HG03196 (cell line): ENCODE data around the gene SENP7.
"Not testable (repeated sequence)": the region's sequence is repeated elsewhere in the genome, so short reads cannot be mapped to it uniquely, and the experiment has no call there.

Experiments used
- ATAC-seq: cut with Tn5 transposase; IDR thresholded peaks from one replicate; pipeline ENCODE4 v1.9.1; 2021; ENCODE audit not compliant: unreplicated experiment

The SENP7 gene

DNA sequence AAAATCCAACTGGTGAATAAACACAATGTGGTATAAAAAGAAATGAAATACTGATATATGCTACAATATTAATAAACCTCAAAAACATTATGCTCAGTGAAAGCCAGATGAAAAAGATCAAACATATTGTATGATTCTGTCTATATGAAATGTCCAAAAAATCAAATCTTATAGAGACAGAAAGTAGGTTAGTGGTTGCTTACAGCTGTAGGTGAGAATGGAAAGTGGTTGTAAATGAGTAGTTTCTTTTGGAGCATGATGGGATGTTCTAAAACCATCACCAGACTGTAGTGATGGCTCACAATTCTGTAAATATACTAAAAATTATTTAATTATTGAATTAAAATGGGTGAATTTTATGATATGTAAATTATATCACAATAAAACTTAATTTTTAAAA is 58.4 kb downstream of the SENP7 start:
- ATAC-seq, result no peak

GRCh38 chr3:101453961-101454360 is 59.1 kb downstream of the SENP7 start:
- ATAC-seq, result no peak

- not testable (repeated sequence) for ATAC-seq
These were observed 74.4 kb downstream of the SENP7 start for GRCh38 chr3:101438641-101439040.

GRCh38 chr3:101433652-101434051 is 79.4 kb downstream of the SENP7 start:
- no peak for ATAC-seq

DNA sequence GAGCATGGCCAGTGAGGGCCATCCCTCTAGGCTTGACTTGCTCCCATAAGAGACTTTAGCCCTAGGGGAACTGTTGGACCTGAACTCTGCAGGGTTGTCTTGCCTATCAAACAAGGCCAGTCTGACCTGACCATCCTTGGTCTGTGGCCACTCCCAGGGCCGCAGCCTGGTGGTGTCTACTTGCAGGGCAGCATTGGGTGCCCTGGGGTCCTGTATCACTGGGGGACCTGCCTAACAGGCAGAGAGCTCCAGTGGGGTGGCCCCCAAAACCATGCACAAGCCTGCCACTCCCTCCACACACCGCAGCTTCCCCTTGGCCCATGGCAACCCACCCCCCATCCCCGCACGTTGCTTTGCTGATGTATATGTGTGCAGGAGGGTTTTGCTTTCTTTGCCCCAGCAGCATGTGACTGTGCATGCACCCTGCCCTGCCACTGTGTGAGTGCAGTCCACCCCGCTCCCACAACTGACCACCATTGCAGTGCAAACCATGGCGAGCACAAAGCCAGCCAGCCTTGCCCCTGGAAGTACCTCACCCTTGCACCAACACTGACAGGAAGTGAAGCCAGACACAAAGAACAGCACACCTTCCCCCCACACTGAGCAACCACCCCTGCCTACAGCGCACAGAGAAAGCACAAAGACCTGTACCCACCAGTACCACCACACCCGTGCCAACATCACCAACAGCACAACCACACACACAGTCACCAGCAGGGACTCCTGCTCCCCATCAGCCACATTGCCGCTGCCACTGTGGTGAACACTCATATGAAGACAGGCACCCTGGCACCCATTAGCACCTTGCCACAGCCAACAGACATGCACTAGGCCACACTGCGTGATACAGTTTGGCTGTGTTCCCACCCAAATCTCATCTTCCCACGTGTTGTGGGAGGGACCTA is 88.8 kb downstream of the SENP7 start:
- no peak for ATAC-seq

- ATAC-seq, result no peak
These were observed 94.2 kb downstream of the SENP7 start for GRCh38 chr3:101418851-101419250.

DNA sequence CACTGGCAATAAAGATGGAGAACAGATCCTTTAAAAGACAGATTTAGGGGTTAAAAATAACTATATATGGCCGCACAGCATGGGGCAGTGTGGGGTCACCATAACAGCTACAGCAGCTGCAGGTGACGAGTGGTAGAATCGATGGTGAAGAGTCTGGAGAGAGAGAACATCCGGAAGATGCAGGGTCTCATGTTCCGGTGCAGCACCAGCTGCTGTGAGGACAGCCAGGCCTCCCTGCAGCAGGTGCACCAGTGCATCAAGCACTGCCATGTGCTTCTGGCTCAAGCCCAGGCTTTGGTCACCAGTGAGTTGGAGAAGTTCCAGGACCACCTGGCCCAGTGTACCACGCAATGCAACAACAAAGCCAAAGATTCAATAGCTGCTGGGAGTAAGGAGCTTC is 98.9 kb downstream of the SENP7 start:
- ATAC-seq, result no peak

DNA sequence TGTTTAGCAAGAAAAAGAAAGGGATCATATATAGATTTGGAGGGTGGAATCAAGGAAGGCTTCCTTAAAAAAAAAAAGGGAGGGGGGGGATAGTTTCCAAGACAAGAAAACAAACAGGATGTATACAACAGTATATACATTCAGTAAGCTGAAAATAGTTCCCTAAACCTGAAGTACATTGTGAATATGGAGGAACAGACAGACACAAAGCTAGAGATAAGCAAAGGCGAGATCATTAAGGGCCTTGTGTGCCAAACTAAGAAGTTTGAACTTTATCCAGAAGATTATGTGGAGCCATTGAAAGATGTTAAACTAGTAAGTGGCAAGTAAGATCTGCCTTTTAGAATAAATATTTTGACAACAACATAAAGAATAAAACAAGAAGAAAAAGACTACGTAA is 99.4 kb downstream of the SENP7 start:
- no peak for ATAC-seq

DNA sequence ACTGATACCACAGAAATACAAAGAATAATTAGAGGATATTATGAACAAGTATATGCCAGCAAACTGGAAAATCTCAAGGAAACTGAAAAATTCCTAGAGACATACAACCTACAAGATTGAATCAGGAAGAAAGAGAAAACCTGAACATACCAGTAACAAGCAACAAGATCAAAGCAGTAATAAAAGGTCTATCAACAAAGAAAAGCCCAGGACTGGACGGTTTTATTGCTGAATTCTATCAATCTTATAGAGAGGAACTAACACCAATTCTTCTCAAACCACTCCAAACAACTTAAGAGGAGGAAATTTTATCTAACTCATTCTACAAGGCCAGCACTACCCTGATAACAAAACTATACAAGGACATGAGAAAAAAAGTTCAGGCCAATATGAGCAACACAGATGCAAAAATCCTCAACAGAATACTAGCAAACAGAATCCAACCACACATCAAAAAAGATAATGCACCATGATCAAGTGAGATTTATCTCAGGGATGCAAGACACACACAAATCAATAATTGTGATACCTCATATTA is 121.5 kb downstream of the SENP7 start:
- no peak for ATAC-seq

GRCh38 chr3:101388706-101389105 is 124.3 kb downstream of the SENP7 start:
- ATAC-seq, result no peak

DNA sequence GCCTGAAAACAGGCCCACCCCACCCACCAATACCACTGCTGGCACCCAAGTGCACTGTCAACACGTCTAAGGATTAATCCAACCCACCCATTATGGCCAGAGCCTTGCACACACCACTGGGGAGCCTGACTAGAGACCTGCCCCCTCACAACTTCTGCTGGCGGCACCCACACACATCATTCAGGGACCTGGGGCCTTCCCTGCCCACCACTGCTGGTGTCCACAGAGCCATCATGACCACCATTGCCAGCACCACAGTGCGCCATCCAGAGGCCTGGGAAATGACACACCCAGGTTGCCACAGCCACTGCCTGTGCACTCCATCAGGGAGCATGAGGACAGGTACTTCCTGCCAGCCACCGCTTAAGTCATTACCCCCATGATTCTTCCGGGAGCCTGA is 125.7 kb downstream of the SENP7 start:
- ATAC-seq, result no peak

DNA sequence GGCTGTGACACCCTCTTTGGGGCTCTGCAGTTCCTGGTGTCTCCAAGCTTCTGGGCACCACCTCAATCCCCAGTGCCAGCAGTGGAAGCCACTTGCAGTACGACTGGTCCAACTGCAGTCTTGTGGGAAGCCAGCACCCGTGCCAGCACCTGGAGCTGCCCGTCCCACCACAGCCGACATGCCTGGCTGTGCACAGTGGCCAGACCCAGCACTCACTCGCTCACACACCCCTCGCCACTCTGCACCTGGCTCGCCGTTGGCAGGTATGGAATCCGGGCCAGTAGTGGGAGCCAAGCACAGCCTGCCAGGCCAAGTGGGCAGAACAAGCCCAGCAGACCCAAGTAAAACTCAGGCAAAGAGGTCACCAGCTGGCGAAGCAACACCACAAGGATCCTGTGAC is 128.6 kb downstream of the SENP7 start:
- ATAC-seq, result no peak

- no peak for ATAC-seq
These were observed 129.4 kb downstream of the SENP7 start for GRCh38 chr3:101383656-101384055.

DNA sequence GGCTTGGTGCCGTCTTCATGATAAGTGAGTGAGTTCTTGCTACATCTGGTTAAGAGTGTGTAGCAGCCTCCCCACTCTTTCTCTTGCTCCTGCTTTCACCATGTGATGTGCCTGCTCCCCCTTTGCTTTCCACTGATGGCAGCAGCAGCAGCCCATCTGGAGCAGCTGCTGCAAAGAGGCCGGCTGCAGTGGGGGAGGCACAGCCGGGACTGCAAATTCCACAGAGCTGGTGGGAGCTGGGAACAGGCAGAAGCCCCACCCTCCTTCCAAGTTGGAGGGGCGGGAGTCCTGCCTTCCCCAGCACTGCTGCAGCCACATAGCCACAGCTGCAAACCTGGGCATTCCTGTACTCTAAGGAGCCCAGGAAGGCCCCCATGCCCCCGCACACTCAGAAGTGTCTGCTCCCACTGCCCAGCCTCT is 129.8 kb downstream of the SENP7 start:
- ATAC-seq, result no peak

- ATAC-seq, result no peak
These were observed 131.2 kb downstream of the SENP7 start for GRCh38 chr3:101381809-101382208.

DNA sequence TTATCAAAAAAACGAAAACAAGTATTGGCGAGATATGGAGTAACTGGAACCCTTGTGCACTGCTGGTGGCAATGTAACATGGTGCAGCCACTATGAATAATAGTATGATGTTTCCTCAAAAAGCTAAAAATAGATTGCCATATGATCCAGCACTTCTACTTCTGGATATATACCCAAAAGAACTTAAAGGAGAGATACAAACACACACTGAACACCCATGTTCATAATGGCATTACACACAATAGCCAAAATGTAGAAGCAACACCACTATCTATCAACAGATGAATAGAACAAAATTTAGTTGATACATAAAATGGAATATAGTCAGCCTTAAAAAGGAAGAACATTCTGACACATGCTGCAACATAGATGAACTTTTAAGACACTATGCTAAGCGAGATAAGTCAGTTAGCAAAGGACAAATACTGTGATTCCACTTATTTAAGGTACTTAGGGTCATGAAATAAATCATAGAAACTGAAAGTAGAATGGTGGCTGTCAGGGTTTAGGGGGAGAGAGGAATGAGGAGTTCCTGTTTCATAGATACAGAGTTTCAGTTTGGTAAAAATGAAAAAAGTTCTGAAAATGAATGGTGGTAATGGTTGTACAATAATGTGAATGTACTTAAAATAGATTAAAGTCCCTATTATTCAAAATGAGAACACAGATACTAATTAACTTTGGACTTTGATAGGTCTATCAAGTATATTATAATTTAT is 133.2 kb downstream of the SENP7 start:
- ATAC-seq, result peak; percentile 95

DNA sequence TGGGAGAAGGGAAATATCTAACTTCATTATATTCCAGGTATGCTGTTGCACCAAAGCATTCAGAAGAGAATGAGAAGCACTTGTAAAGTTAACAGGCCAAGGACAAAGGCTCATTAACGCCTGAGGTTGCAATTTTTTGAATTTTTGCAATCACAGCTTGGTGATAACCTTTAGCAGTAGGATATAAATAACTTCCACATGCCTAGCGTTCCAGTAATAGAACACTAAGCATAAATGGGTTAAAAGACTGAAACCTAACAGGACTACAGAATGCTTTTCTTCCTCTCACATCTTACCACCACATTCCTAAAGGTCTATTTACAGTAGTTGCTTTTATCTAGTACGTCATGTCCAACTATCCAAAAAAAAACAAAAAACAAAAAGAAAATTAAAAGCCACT is 135.2 kb downstream of the SENP7 start:
- no peak for ATAC-seq

DNA sequence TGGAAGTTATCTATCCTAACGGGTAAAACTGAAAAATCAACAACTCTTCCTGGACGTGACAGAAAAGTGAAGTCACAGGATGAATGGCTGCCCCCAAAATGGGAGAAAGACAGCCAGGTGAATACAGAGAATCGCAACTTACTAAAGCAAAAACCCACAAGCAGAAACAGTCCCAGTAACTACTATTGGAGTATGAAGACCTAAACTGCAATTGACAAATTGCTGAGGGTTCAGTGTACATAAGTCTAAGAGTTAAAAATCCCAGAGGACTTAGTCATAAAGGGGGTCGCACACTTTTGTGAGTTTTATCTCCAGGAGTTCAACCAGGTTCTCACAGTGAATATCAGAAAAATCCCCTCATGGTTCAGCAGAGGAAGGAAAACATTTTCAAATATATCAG is 135.8 kb downstream of the SENP7 start:
- ATAC-seq, result no peak

DNA sequence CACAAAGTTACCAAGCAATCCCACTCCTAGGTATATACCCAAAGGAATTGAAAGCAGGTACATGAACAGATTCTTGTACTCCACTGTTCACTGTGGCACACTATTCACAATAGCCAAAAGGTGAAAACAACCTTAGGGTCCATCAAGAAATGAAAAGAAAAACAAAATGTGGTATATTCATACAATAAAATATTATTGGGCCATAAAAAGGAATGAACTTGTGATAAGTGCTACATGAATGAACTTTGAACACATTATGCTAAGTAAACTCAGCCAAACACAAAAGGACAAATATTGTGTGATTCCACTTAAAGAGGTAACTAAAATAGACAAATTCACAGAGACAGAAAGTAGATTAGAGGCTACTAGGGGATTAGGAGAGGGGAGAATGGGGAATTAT is 137.4 kb downstream of the SENP7 start:
- no peak for ATAC-seq

- no peak for ATAC-seq
These were observed 150.6 kb downstream of the SENP7 start for GRCh38 chr3:101362406-101362805.

GRCh38 chr3:101351829-101352228 is 161.2 kb downstream of the SENP7 start:
- no peak for ATAC-seq

- no peak for ATAC-seq
These were observed 172.4 kb downstream of the SENP7 start for GRCh38 chr3:101340591-101340990.
